IPS-NIHi7 (cell line): ENCODE data around the gene P2RY6.

Source experiments
- DNase-seq: peaks from one replicate; pipeline ENCODE4 v3.0.0; 2012; ENCODE audit warnings: mixed read lengths; ENCODE audit errors: extremely low spot score

Gene P2RY6

GRCh38 chr11:73316422-73316821 is 44.3 kb downstream of the P2RY6 start:
- DNase-seq, result no peak

GRCh38 chr11:73317373-73317772 is 45.2 kb downstream of the P2RY6 start:
- no peak for DNase-seq

DNA sequence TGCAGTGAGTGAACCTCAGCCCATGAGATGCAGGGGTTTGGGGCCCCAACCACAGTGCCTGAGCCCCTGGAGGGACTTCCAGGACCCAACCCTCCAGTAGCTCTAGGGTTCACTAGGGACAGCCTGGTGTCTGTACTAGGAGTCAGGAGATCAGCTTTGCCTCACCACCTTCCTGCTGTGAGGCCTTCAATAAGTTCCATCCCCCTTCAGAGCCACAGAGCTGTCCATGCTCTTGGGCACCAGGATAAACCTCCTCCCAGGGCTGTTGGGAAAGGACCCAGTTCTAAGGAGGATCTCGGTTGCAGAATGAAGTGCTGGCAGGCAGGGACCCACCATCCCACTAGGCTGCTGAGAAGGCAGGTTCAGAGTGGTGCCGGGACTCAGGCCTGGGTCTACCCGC is 45.7 kb downstream of the P2RY6 start:
- no peak for DNase-seq

DNA sequence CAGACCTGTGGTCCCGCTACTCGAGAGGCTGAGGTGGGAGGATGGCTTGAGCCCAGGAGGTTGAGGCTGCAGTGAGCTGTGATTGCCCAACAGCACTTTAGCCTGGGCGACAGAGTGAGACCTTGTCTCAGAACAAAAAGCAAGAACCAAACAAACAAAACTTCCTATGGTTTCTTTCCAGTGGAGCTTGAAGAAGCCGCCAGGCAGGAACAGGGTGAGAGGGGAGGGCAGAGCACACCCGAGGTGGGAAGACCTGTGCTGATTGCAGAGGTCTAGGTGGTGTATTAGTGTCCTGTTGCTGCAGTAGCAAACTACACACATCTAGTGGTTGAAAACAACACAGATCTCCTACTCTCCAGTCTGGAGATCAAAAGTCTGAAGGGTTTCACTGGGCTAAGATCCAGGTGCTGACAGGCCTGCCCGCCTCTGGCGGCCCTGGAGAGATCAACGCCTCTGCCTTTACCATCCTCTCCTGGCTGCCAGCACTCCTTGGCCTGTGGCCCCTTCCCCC is 46.4 kb downstream of the P2RY6 start:
- DNase-seq, result no peak

DNA sequence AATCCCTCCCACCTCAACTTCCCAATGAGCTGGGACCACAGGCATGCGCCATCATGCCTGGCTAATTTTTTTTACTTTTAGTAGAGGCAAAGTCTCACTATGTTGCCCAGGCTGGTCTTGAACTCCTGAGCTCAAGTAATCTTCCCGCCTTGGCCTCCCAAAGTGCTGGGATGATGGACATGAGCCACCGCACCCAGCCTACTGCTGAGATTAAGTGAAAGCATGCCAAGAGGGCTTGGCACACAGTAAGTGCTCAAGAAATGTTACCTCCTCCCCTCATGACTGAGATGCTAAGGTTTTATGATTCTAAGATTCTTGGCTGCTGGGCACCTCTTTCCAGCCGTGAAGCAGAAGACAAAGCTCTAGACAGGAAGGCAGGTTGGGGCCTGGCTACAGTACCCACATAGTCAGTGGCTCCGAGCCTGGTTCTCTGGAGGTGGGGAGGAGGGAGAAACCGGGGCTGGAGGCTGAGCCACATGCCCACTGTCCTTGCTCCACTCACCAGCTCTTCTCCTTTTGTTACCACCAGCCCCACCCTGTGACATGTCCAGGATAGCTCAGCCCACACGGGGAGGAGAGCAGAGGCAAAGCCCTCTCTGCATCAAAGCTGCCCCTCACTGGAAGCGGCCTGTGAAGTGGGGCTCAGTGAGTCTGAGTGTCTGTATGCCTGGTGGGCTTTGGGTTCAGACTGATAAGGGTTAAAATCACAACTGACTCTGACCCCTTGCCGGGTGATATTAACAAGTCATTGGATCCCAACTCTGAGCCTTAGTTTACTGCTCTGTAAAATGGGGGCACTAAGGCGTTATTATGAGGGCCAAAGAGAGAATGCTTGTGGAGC is 48.8 kb downstream of the P2RY6 start:
- no peak for DNase-seq

- no peak for DNase-seq
Measured at GRCh38 chr11:73321604-73322381, 49.7 kb downstream of the P2RY6 start.

DNA sequence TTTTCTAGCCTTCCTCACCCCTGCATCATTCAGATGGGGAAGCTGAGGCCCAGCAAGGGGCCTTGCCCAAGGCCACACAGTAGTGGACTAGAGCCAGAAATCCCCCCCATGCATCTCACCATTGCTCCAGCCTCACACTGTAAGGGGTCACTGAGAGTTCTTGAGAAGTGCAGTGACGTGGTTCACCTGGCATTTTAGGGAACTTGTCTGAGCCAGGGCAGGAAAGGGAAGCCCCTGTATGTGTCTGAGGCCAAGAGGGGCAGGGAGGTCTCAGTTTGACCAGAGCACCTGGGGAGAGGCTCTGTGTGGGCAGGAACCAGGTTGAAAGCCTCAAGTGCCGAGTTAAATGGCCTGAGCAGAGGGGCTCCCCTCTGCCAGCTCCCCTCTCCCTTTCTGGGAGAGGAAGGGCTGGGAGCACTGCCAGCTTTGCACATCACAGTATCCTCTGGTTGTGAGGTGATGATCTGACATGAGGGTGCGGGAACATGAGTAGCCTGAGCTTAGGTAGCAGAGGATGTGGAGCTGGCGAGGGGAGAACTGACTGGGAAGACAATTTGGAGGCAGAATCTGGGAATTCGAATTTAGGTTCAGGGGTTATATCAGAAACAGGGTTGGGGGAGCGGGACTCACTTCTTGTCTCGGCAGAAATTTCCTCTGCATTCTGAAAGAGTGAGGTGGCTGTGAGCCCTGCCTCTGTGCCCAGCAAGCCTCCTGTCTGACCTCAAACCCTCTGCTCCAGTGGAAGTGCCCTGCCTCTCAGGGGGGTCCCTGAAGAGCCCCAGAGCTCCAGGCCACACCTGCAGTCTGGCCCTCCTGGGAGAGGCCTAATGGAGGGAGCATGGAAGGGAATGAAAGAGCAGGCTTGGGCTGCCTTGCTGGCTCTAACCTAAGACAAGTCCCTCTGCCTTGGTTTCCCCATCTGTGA is 50.5 kb downstream of the P2RY6 start:
- DNase-seq, result no peak

DNA sequence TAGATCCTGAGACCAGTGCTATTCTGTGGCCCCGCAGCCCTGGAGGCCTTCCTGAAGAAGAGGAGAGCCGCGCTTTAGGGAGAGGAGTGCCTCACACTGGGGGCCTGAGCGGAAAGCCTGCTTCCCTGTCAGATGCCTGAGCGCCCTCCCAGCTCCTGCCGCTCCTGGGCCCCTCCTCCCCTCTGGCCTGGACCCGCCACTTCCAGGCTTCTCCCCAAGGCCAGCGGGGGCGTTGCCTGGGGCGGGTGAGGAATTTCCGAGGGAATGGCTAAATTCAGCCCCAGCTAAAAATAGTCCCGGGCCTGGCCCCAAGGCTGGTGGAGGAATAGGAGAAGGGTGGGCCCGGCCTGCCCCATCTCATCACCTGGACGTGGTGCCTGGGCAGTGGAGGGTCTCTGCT is 51.3 kb downstream of the P2RY6 start:
- DNase-seq, result peak; percentile 87

- DNase-seq, result no peak
Measured at GRCh38 chr11:73324116-73324515, 52.0 kb downstream of the P2RY6 start.

DNA sequence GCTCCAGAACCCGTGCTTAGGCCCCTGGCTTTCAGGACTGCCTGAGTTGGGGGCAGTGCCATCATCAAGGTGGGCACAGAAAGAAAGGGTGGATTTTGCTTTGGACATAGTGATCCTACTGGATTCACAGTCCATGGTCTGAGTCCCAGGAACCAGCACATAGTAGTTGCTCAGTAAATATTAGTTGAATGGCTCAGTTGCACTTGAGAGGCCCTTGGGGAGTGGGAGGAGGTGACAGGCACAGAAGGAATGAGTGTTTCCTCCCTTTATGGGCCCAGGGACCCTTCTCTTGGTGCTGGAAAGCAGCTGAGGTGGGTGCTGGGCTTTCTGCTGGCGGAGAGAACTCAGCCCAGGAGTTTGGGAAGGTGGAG is 52.5 kb downstream of the P2RY6 start:
- DNase-seq, result no peak

DNA sequence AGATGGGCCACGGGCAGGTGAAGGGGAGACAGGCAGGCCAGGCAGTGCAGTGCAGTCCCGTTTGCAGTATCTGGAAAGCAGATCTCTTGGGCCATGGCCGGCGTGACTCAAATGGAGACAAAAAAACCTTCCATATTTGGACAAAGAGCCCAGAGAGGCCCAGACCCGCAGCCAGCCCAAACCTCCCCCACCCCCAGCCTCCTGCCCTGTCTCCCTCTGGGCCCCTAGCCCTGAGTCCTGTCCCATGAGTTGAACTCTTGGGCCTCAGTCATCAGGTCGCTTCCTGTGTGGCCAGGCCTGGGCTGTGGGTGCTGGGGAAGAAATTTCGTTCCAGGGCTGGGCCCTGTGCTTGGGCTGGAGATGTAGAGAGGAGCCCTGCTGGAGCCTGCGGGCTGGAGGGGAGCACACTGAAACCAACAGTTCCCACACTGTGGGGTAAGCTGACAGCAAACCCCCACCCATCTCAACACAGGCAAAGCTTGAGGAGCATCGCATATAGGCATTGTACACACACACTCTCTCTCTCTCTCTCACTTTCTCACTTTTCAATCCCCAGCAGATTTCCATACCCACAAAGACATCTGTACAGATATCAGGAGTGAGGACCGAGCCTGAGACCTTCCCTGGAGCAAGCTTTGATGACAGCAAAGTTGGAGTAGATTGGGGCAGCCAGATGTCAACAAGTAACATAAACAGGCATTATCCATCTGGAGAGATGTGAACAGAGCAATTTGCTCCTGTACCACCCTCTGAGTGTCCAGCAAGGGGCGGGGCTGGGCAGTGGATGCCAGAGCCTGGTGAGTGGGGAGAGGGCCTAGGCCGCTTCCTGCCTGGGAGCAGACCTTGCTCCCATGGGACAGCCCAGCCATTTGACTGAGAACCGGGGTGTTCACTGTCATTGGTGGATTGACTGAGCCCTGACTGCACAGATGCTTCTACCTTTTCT is 53.2 kb downstream of the P2RY6 start:
- DNase-seq, result no peak

DNA sequence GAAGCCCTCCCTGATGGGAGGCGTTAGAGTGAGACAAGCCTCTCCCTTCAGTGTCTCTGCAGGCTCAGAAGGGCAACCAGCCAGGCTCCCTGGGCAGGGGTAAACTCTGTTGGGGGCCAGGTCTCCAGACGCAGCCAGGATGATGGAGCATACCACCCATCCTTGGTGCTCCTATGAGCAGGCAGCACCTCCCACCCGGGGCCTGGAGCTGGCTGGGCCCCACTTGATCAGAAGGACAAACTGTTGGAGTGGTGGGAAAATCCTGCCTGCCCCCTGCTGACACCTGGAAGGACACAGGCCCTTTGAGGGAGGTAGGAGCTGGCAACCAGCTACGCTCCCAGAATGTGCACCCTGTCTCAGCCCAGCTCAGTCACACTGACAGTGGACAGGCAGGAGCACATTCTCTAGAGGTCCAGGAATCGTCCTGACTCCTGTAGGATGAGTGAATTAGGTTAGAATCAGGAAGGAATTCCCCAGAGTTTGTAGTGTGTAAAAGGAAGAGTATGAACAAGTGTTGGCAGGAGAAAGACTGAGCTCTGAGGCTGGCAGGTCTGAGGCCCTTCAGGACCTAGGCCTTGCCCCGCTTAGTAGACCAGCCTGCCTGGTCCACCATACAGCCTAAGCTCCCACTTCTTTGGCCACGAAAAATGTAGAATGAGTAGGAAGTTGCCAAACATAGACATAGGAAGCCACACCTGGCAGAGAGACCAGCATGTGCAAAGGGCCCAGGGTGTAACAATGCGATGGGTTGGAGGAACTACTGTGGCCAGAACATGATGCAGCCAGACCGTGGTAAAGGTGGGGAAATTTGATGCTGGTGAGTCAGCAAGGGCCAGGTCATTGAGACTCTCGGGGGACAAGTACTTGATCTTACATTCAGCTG is 55.0 kb downstream of the P2RY6 start:
- DNase-seq, result no peak

- no peak for DNase-seq
Measured at GRCh38 chr11:73327812-73328364, 55.8 kb downstream of the P2RY6 start.

DNA sequence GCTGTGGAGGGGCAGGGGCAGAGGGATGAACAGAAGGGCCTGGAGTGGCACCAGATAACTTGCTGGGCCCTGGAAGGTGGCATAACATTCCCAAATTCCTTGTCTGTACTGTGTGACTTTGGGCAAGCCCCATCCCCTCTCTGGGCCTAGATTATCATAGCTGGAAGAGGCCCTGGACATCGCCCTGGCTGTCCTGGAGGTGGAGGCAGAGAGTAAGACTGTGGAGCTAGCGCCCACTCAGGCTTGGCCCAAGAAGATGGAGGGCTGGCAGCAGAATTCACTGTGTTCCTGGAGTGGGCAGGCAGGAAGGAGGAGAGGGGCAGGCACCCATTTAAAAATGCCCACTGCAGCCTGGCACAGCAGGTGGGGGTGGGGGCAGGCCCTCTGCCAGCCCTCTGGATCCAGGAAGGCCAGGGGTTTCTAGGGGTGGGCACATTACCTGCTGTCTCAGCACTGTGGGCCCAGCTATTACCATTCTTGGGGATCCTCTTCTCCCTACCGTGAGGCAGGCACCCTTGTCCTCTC is 58.5 kb downstream of the P2RY6 start:
- DNase-seq, result peak; percentile 44

GRCh38 chr11:73331138-73331916 is 59.2 kb downstream of the P2RY6 start:
- DNase-seq, result peak; percentile 86

DNA sequence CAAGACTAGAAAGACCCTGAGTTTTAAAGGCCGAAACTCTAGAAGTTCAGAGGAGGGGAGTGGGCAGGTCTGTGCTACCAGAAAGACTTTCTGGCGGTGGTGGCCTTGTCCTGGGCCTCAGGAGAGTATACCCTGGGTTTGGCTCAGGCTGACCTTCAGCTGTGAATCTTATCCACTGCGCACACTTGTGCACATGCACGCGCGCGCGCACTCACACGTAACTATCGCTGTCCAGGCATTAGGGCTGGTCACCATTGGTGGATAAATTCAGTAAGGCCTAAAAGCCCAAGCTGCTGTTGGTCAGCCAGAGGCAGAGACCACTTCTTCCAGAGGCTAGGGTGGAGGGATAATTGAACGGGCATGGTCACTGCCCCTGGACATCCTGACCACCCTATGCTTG is 61.0 kb downstream of the P2RY6 start:
- no peak for DNase-seq

- DNase-seq, result no peak
Measured at GRCh38 chr11:73333640-73334383, 61.7 kb downstream of the P2RY6 start.
